ENCODE measurements around the gene NEFH.
"Not testable (repeated sequence)": the region's sequence is repeated elsewhere in the genome, so short reads cannot be mapped to it uniquely, and the experiment has no call there.

NEFH gene

GRCh38 chr22:29463629-29464028 lies 16.4 kb upstream of the NEFH start:
- DNase-seq, result no peak

DNA sequence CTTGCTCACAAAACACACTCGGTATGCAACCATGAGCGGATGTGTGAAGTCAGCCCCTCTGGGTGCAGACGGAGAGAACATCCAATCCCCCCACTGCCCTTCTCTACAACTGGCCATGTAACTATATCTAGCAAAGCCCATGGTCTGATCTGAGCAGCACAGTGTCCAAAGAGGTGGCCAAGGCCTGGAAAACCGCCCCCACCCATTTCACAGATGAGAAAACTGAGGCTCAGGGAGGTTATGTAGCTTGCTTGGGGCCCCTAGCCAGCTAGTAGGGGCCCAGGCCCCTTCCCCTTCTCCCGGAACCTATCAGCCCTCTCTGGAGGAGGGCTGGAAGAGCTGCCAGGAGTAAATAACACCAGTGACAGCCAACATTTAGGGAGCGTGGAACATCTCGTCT lies 15.4 kb upstream of the NEFH start:
- DNase-seq, result no peak

GRCh38 chr22:29469755-29470154 lies 10.3 kb upstream of the NEFH start:
- no peak for DNase-seq

DNA sequence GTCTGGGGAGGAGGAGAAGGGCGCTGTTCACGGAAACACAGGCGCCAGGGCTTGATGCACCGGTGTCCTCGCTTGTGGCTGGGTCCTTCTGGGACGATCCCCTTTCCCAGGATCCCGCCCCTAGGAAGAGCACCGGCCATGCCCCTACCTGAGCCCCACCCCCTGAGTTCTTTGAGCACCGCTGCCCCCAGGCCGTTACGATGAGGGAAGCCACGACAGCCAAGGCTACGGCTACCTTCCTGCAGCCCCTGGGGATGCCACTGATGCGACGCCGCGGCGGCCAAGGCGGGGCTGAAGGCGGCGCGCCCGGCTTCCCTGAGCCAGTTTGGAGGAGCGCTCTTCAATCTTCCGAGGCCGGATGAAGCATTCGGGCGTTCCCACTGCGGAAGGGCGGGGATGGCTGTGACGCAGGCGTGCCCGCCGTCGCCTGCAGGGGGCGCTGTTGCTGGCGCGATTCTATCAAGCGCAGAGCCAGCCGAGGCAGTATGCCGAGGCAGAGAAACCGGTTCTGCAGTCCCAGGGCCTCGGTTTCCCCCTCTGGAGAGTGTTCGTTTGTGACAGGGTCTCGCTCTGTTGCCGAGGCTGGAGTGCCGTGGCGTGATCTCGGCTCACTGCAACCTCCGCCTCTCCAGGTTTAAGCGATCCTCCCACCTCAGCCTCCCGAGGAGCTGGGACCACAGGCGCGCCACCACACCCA lies 9.7 kb upstream of the NEFH start:
- DNase-seq, result peak; percentile 65

GRCh38 chr22:29473001-29473400 lies 7.0 kb upstream of the NEFH start:
- no peak for DNase-seq

- DNase-seq, result no peak
These were observed 4.5 kb upstream of the NEFH start for GRCh38 chr22:29475550-29475949.

DNA sequence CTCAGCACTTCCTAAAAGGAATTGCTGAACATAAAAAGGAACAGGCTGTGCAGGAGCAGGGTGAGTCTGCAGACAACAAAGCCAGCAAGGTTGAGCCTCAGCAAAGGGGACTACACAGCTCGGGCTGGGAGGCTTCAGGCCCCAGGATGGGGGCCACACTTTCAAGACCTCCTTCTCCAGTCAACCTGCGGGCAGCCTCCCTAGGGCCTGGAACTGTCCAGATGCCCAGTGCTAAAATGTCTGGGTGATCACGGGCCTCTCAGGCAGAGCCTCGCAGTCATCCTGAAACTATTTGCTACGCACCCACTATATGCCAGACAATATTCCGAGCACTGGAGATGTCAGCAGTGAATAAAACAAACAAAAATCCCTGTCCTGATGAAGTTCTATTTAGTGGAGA lies 3.9 kb upstream of the NEFH start:
- no peak for DNase-seq

- DNase-seq, result no peak
These were observed 2.2 kb upstream of the NEFH start for GRCh38 chr22:29477723-29478318.

DNA sequence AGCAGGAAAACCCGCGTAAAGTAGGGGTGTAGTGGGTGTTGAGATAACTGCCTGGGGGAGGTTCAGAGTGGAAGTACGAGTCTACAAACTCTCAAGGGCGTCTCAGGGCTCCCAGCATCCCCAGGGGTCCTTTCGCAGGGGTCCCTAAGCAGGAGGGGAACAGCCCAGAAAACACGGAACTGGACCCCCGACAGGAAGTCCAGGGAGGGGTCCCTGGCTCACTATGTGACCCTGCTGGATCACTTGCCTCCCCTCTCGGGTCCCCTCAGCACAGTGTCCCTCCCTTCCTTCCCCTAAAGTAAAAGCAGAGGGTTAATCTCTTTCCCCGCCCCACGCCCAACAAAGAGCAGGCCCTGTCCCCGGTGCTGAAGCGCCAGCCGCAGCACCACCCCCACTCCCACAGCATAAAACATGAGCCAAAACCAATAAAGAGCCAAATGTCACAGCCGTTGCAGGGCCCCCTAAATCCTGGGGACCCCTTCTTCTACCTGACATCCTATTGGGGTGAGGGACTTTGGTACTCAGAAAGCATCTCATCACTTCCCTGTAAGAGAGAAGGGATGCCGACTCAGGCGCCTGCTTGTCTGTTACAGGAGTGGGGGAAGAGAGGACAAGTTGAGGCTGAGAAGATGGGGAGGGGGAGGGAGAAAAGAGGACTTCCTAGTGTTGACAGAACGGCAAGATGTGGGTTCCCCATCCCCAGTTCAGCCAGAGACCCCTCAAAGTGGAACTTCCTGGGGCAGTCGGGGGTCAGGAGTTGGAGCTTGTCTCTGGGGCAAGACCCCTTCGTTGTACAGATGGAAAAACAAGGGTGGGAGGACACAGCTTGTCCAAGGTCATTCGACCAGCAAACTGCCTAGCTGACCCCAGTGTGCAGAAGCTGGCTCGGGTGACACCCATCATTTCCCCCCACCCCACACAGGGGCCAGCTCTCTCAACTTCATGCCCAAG lies 1.4 kb upstream of the NEFH start:
- DNase-seq, result no peak

GRCh38 chr22:29480262-29480511 lies 169 bp downstream of the NEFH start:
- DNase-seq, result no peak

DNA sequence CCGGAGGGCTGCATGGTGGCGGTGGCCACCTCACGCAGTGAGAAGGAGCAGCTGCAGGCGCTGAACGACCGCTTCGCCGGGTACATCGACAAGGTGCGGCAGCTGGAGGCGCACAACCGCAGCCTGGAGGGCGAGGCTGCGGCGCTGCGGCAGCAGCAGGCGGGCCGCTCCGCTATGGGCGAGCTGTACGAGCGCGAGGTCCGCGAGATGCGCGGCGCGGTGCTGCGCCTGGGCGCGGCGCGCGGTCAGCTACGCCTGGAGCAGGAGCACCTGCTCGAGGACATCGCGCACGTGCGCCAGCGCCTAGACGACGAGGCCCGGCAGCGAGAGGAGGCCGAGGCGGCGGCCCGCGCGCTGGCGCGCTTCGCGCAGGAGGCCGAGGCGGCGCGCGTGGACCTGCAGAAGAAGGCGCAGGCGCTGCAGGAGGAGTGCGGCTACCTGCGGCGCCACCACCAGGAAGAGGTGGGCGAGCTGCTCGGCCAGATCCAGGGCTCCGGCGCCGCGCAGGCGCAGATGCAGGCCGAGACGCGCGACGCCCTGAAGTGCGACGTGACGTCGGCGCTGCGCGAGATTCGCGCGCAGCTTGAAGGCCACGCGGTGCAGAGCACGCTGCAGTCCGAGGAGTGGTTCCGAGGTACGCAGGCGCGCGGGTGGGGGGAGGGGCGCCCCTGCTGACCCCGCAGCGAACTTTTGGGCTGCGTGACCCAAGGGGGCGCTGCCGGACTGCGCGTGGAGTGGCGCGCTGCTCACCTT lies 670 bp downstream of the NEFH start:
- DNase-seq, result no peak

DNA sequence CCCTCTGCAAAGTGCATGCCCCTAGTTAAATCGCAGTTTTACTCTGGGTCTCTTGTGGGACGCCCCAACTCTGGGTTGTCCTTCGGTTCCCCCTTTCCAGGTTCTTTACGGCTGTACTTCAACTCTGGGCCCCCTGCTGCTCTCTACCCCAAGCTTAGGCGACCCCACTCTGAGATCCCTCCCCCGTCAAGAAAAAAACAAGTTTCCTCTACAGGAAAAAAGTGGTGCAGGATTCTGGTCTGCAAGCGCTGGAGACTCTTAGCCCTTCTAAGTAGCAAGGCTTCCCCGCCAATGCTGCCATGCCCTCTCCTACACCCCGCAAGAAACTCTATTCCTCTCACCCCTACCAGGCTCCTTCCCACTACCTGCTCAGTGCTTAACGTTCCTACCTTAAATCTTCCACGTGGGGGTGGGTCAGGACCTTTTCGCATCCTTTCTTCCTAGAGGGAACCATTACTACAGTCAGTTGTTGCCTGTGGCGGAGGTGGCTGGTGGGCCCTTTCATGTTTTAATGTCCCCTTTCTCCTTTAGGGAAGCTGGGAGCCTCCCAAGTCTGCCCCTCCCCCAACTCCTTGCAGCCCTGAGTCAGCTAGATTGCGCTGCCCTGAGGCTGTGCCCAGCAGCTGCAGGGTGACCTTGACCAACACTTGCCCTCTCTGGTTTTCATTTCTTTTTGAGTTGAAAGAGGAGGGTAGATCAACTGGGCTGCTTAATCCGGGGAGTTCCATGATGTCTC lies 1.4 kb downstream of the NEFH start:
- DNase-seq, result no peak

GRCh38 chr22:29482253-29482652 lies 2.2 kb downstream of the NEFH start:
- DNase-seq, result no peak

DNA sequence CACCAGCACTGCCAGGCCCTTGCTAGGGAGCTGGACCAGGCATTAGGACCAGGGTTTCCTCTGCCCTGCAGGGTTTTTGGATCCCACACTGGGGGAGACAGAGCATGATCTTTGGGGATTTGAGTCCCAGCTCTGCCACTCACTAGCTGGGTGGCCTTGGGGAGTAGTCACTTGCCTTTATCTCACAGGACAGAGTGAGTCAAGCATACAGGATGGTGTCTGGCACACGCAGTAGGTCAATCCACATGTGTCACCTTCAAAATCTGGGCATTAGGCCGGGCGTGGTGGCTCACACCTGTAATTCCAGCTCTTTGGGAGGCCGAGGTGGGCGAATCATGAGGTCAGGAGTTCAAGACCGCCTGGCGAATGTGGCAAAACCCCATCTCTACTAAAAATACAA lies 2.7 kb downstream of the NEFH start:
- DNase-seq, result no peak

DNA sequence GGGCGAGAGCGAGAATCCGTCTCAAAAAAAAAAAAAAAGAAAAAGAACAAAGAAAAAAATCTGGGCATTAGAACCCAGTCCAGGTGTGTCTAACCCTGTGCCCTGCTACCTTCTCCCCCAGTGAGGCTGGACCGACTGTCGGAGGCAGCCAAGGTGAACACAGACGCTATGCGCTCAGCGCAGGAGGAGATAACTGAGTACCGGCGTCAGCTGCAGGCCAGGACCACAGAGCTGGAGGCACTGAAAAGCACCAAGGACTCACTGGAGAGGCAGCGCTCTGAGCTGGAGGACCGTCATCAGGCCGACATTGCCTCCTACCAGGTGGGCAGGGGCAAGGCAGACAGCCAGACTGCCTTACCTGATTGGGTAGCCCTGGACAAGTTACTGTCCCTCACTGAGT lies 3.2 kb downstream of the NEFH start:
- no peak for DNase-seq

GRCh38 chr22:29484642-29485041 lies 4.6 kb downstream of the NEFH start:
- DNase-seq, result no peak

- DNase-seq, result no peak
These were observed 5.4 kb downstream of the NEFH start for GRCh38 chr22:29485448-29485847.

- no peak for DNase-seq
These were observed 7.5 kb downstream of the NEFH start for GRCh38 chr22:29487426-29487986.

GRCh38 chr22:29489127-29489780 lies 9.2 kb downstream of the NEFH start:
- DNase-seq, result not testable (repeated sequence)

GRCh38 chr22:29491012-29491411 lies 11.0 kb downstream of the NEFH start:
- DNase-seq, result no peak

- no peak for DNase-seq
These were observed 13.6 kb downstream of the NEFH start for GRCh38 chr22:29493636-29494035.

DNA sequence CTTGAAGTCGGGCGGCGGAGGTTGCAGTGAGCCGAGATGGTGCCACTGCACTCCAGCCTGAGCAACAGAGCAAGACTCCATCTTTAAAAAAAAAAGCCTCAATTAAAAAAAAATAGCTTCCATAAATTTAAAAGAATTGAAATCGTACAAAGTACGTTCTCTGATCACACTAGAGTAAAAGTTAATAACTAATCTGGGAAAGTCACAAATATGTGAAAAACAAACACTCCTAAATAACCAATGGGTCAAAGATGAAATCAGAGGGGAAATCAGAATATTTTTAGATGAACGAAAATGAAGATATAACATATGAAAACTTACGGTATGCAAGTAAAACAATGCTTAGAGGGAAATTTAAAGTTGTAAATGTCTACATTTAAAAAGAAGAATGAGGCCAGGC lies 19.8 kb downstream of the NEFH start:
- no peak for DNase-seq
